CD4-positive, alpha-beta T cell treated with Interleukin-4 for 4 hours (primary cell): ENCODE measurements around the gene TRMT1L.

Source experiments
- DNase-seq: peaks from one replicate; pipeline ENCODE4 v3.0.0-alpha.2; 2020

The TRMT1L gene

GRCh38 chr1:185112356-185112755, 44.4 kb downstream of the TRMT1L start:
- no peak for DNase-seq

GRCh38 chr1:185111873-185112272, 44.9 kb downstream of the TRMT1L start:
- no peak for DNase-seq

GRCh38 chr1:185110145-185110544, 46.6 kb downstream of the TRMT1L start:
- DNase-seq: no peak

GRCh38 chr1:185108321-185108720, 48.4 kb downstream of the TRMT1L start:
- DNase-seq: no peak

GRCh38 chr1:185105121-185105520, 51.6 kb downstream of the TRMT1L start:
- no peak for DNase-seq

- no peak for DNase-seq
Measured at GRCh38 chr1:185104083-185104482, 52.7 kb downstream of the TRMT1L start.

- no peak for DNase-seq
Measured at GRCh38 chr1:185096531-185096930, 60.2 kb downstream of the TRMT1L start.

GRCh38 chr1:185094761-185095160, 62.0 kb downstream of the TRMT1L start:
- no peak for DNase-seq

GRCh38 chr1:185091480-185091879, 65.3 kb downstream of the TRMT1L start:
- no peak for DNase-seq

- DNase-seq: no peak
Measured at GRCh38 chr1:185087746-185088145, 69.0 kb downstream of the TRMT1L start.

- no peak for DNase-seq
Measured at GRCh38 chr1:185087101-185087500, 69.7 kb downstream of the TRMT1L start.

GRCh38 chr1:185083818-185084217, 72.9 kb downstream of the TRMT1L start:
- no peak for DNase-seq

- DNase-seq: no peak
Measured at GRCh38 chr1:185080422-185080821, 76.3 kb downstream of the TRMT1L start.

- no peak for DNase-seq
Measured at GRCh38 chr1:185077374-185077773, 79.4 kb downstream of the TRMT1L start.

GRCh38 chr1:185075476-185075875, 81.3 kb downstream of the TRMT1L start:
- DNase-seq: no peak

GRCh38 chr1:185074307-185074706, 82.4 kb downstream of the TRMT1L start:
- no peak for DNase-seq

- no peak for DNase-seq
Measured at GRCh38 chr1:185073725-185074124, 83.0 kb downstream of the TRMT1L start.

- no peak for DNase-seq
Measured at GRCh38 chr1:185070051-185070450, 86.7 kb downstream of the TRMT1L start.

GRCh38 chr1:185069202-185069772, 87.5 kb downstream of the TRMT1L start:
- no peak for DNase-seq

GRCh38 chr1:185068341-185068740, 88.4 kb downstream of the TRMT1L start:
- no peak for DNase-seq
